OCI-M2 (cell line): ENCODE results near the gene DCLK1.

ENCODE experiments used
- DNase-seq: peaks from one replicate; lab custom pipeline; 2025; ENCODE audit not compliant: unreplicated experiment; lab: John Stamatoyannopoulos, UW

The DCLK1 gene

GRCh38 chr13:36131222-36131930, at the start of gene DCLK1:
Gene DCLK1 (minus strand): TSS chr13:36131382.
- DNase-seq: no peak

GRCh38 chr13:36175621-36176020, 44.4 kb upstream of the DCLK1 start:
- DNase-seq: no peak

- DNase-seq: no peak
Observed at GRCh38 chr13:36174923-36175322, 43.7 kb upstream of the DCLK1 start.

- DNase-seq: no peak
Observed at GRCh38 chr13:36173571-36174322, 42.6 kb upstream of the DCLK1 start.

GRCh38 chr13:36166046-36166445, 34.9 kb upstream of the DCLK1 start:
- DNase-seq: no peak

- no peak for DNase-seq
Observed at GRCh38 chr13:36163809-36164308, 32.7 kb upstream of the DCLK1 start.

GRCh38 chr13:36163286-36163685, 32.1 kb upstream of the DCLK1 start:
- no peak for DNase-seq

- DNase-seq: no peak
Observed at GRCh38 chr13:36160297-36160696, 29.1 kb upstream of the DCLK1 start.

GRCh38 chr13:36158611-36159010, 27.4 kb upstream of the DCLK1 start:
- DNase-seq: no peak

GRCh38 chr13:36157480-36157879, 26.3 kb upstream of the DCLK1 start:
- no peak for DNase-seq

- no peak for DNase-seq
Observed at GRCh38 chr13:36154567-36155291, 23.5 kb upstream of the DCLK1 start.

- DNase-seq: no peak
Observed at GRCh38 chr13:36151591-36151990, 20.4 kb upstream of the DCLK1 start.

GRCh38 chr13:36148446-36148845, 17.3 kb upstream of the DCLK1 start:
- no peak for DNase-seq

- no peak for DNase-seq
Observed at GRCh38 chr13:36147330-36147729, 16.1 kb upstream of the DCLK1 start.

GRCh38 chr13:36146511-36147269, 15.5 kb upstream of the DCLK1 start:
- DNase-seq: no peak

GRCh38 chr13:36143738-36144137, 12.6 kb upstream of the DCLK1 start:
- no peak for DNase-seq

GRCh38 chr13:36142735-36143134, 11.6 kb upstream of the DCLK1 start:
- no peak for DNase-seq

GRCh38 chr13:36135876-36136275, 4.7 kb upstream of the DCLK1 start:
- no peak for DNase-seq

GRCh38 chr13:36134632-36135031, 3.5 kb upstream of the DCLK1 start:
- no peak for DNase-seq

GRCh38 chr13:36133950-36134626, 2.9 kb upstream of the DCLK1 start:
- DNase-seq: no peak
